GM23338 (cell line): ENCODE results near the gene ZNG1C.
"Not testable (repeated sequence)": the region's sequence is repeated elsewhere in the genome, so short reads cannot be mapped to it uniquely, and the experiment has no call there.

Experiments used
- EZH2 ChIP-seq: fragments of 200-600 bp; sonication (generic); IDR thresholded peaks from one replicate; pipeline ENCODE4 v1.8.0; 2017; ENCODE audit warnings: antibody characterized with exemption, mild to moderate bottlenecking, low read depth; ENCODE audit not compliant: unreplicated experiment
- EZH2phosphoT487 ChIP-seq: fragments of 200-600 bp; sonication (generic); IDR thresholded peaks from one replicate; pipeline ENCODE4 v1.8.1; 2018; ENCODE audit warnings: antibody characterized with exemption; ENCODE audit not compliant: unreplicated experiment
- JUNB ChIP-seq: IDR thresholded peaks from one replicate; pipeline ENCODE4 v1.6.1; 2016; ENCODE audit warnings: antibody characterized with exemption; ENCODE audit not compliant: unreplicated experiment
- POLR2AphosphoS5 ChIP-seq: IDR thresholded peaks from 2 replicates; pipeline ENCODE4 v1.6.1; 2016; ENCODE audit warnings: antibody characterized with exemption, low read depth
- TF ChIP-seq, protein P1 (sequence below), 2 experiments: fragments of 200-600 bp in 1 of 2; sonication (generic) in 1 of 2; conservative IDR thresholded peaks; 2 replicates each; pipeline versions ENCODE4 v1.5.1 to v1.6.1; 2016 to 2017; ENCODE audit warnings: antibody characterized with exemption in 2 of 2, low read depth in 2 of 2, mild to moderate bottlenecking in 2 of 2, moderate library complexity in 1 of 2
- TF ChIP-seq, protein P2 (sequence below): IDR thresholded peaks from one replicate; pipeline ENCODE4 v1.6.1; 2018; ENCODE audit warnings: antibody characterized with exemption; ENCODE audit not compliant: unreplicated experiment
- TF ChIP-seq, protein P3 (sequence below): IDR thresholded peaks from 2 replicates; pipeline ENCODE4 v1.6.1; 2016; ENCODE audit warnings: antibody characterized with exemption

DNA sequence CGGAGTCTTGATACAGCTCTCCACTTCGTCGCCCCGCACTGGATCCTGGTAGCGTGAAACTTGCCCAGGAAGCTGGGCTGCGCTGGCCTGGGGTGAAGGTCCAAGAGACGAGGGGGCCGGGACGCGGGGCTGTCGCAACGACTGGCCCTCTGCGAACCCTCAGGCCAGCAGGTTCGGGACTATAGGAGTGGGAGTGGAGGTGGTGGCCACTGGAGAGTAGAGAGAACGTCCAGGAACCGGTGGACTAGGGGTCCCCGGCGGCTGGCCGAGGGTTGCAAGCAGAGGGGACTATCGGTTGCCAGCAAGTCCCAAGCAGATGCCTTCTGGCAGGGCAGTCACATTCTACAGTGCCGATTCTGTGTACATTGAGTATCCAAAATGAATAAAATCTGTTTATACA lies 65.9 kb downstream of the ZNG1C start:
- TF ChIP-seq, protein P1, sequence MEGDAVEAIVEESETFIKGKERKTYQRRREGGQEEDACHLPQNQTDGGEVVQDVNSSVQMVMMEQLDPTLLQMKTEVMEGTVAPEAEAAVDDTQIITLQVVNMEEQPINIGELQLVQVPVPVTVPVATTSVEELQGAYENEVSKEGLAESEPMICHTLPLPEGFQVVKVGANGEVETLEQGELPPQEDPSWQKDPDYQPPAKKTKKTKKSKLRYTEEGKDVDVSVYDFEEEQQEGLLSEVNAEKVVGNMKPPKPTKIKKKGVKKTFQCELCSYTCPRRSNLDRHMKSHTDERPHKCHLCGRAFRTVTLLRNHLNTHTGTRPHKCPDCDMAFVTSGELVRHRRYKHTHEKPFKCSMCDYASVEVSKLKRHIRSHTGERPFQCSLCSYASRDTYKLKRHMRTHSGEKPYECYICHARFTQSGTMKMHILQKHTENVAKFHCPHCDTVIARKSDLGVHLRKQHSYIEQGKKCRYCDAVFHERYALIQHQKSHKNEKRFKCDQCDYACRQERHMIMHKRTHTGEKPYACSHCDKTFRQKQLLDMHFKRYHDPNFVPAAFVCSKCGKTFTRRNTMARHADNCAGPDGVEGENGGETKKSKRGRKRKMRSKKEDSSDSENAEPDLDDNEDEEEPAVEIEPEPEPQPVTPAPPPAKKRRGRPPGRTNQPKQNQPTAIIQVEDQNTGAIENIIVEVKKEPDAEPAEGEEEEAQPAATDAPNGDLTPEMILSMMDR (conservative IDR thresholded peaks at IDR 0.05; ENCODE audit: low read depth in 2 of 2): not testable (repeated sequence)
- TF ChIP-seq, protein P2, sequence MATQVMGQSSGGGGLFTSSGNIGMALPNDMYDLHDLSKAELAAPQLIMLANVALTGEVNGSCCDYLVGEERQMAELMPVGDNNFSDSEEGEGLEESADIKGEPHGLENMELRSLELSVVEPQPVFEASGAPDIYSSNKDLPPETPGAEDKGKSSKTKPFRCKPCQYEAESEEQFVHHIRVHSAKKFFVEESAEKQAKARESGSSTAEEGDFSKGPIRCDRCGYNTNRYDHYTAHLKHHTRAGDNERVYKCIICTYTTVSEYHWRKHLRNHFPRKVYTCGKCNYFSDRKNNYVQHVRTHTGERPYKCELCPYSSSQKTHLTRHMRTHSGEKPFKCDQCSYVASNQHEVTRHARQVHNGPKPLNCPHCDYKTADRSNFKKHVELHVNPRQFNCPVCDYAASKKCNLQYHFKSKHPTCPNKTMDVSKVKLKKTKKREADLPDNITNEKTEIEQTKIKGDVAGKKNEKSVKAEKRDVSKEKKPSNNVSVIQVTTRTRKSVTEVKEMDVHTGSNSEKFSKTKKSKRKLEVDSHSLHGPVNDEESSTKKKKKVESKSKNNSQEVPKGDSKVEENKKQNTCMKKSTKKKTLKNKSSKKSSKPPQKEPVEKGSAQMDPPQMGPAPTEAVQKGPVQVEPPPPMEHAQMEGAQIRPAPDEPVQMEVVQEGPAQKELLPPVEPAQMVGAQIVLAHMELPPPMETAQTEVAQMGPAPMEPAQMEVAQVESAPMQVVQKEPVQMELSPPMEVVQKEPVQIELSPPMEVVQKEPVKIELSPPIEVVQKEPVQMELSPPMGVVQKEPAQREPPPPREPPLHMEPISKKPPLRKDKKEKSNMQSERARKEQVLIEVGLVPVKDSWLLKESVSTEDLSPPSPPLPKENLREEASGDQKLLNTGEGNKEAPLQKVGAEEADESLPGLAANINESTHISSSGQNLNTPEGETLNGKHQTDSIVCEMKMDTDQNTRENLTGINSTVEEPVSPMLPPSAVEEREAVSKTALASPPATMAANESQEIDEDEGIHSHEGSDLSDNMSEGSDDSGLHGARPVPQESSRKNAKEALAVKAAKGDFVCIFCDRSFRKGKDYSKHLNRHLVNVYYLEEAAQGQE: not testable (repeated sequence)
- TF ChIP-seq POLR2AphosphoS5, EZH2phosphoT487, JUNB, EZH2: not testable (repeated sequence)
- TF ChIP-seq, protein P3, sequence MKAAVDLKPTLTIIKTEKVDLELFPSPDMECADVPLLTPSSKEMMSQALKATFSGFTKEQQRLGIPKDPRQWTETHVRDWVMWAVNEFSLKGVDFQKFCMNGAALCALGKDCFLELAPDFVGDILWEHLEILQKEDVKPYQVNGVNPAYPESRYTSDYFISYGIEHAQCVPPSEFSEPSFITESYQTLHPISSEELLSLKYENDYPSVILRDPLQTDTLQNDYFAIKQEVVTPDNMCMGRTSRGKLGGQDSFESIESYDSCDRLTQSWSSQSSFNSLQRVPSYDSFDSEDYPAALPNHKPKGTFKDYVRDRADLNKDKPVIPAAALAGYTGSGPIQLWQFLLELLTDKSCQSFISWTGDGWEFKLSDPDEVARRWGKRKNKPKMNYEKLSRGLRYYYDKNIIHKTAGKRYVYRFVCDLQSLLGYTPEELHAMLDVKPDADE: not testable (repeated sequence)
